C4-2B (cell line): ENCODE results near the gene CTNNA2.

Experiments used
- CTCF ChIP-seq: fragments of 450-650 bp; conservative IDR thresholded peaks from 2 replicates; pipeline ENCODE4 v1.5.1; 2017; ENCODE audit warnings: mild to moderate bottlenecking
- ZFX ChIP-seq: fragments of 450-650 bp; IDR thresholded peaks from 2 replicates; pipeline ENCODE4 v1.6.1; 2017

GRCh38 chr2:80638783-80639182 lies 1125.9 kb downstream of the CTNNA2 start:
- no peak for TF ChIP-seq CTCF
- TF ChIP-seq ZFX, result no peak
